Epithelial cell of esophagus (primary cell): Measurements from ENCODE around the gene TPM2.

ENCODE experiments used
- DNase-seq: peaks from one replicate; pipeline ENCODE4 v3.0.0; 2010; ENCODE audit warnings: low read depth
- H3K4me3 ChIP-seq: 2 replicates; pipeline ENCODE4 v1.5.1; 2011; ENCODE audit warnings: mild to moderate bottlenecking, low read length, control low read depth
- CTCF ChIP-seq: IDR thresholded peaks from 2 replicates; pipeline ENCODE4 v1.5.1; 2011; ENCODE audit warnings: low read depth, mild to moderate bottlenecking, low read length, control low read depth, inconsistent platforms; ENCODE audit not compliant: insufficient read depth; ENCODE audit errors: missing control alignments

The TPM2 gene

GRCh38 chr9:35679091-35679490, 10.6 kb downstream of the TPM2 start:
- no peak for DNase-seq
- no peak for TF ChIP-seq CTCF

GRCh38 chr9:35675732-35676392, 13.9 kb downstream of the TPM2 start:
- DNase-seq: no peak
- TF ChIP-seq CTCF: no peak

More at GRCh38 chr9:35679091-35679490, 10.6 kb downstream of the TPM2 start:
- no peak overlapping the region for H3K4me3 ChIP-seq

GRCh38 chr9:35675204-35675603, 14.5 kb downstream of the TPM2 start:
- TF ChIP-seq CTCF: no peak
- peak overlapping the region; percentile 33 for H3K4me3 ChIP-seq
- no peak for DNase-seq

More at GRCh38 chr9:35675732-35676392, 13.9 kb downstream of the TPM2 start:
- peak overlapping the region; percentile 33 for H3K4me3 ChIP-seq

GRCh38 chr9:35674025-35674361, 15.7 kb downstream of the TPM2 start:
- no peak overlapping the region for H3K4me3 ChIP-seq
- TF ChIP-seq CTCF: no peak
- no peak for DNase-seq

- DNase-seq: peak; percentile 68
- no peak for TF ChIP-seq CTCF
- H3K4me3 ChIP-seq: no peak within 1 kb of the TSS
These were observed 16.3 kb downstream of the TPM2 start, which contains the start of gene CA9 for GRCh38 chr9:35673132-35674024. Gene CA9 (plus strand): TSS chr9:35673928. CDS start chr9:35673960, 32 bp downstream.

- no peak for TF ChIP-seq CTCF
- peak; percentile 64 for DNase-seq
These were observed 20.2 kb downstream of the TPM2 start for GRCh38 chr9:35669331-35670145.

More at GRCh38 chr9:35669331-35670145, 20.2 kb downstream of the TPM2 start:
- no peak overlapping the region for H3K4me3 ChIP-seq
